HepG2 (cell line): ENCODE measurements around the gene PPP1R13B. TPM values are rescaled to one million over a fixed set of nuclear protein-coding genes. Genes with fewer than 3 reads are reported as not detected.
A peak's percentile ranks its signal among the peaks of the same experiment; 100 is the strongest.

Experiments used
- EP300 ChIP-seq, 3 experiments: sonication (generic) in 1 of 3; formaldehyde crosslinking in 1 of 3; IDR thresholded peaks; 2 replicates each; pipeline versions ENCODE4 v1.5.1 to v1.6.1; 2011 to 2020; ENCODE audit warnings: low read depth in 2 of 3, low read length in 2 of 3, borderline replicate concordance in 1 of 3, improper control_type of control experiment in 1 of 3, mild to moderate bottlenecking in 1 of 3, missing genetic modification reagents in 1 of 3, moderate library complexity in 1 of 3
- FIP1L1 ChIP-seq: fragments of 200-400 bp; formaldehyde crosslinking; IDR thresholded peaks from 2 replicates; pipeline ENCODE4 v1.6.1; 2018; ENCODE audit warnings: low read depth, mild to moderate bottlenecking, low read length, moderate library complexity, borderline replicate concordance; ENCODE audit not compliant: insufficient read depth
- GZF1 ChIP-seq: sonication (generic); formaldehyde crosslinking; IDR thresholded peaks from 2 replicates; pipeline ENCODE4 v1.5.1; 2020; ENCODE audit warnings: mild to moderate bottlenecking, missing genetic modification reagents
- MBD4 ChIP-seq: IDR thresholded peaks from 2 replicates; pipeline ENCODE4 v1.6.1; 2012; ENCODE audit warnings: low read length, inconsistent platforms, borderline replicate concordance
- RFX5 ChIP-seq: IDR thresholded peaks from 2 replicates; pipeline ENCODE4 v1.6.1; 2011; ENCODE audit warnings: low read depth, low read length, improper control_type of control experiment
- SETDB1 ChIP-seq: sonication (generic); formaldehyde crosslinking; IDR thresholded peaks from 2 replicates; pipeline ENCODE4 v1.5.1; 2020; ENCODE audit warnings: missing genetic modification reagents, mild to moderate bottlenecking, borderline replicate concordance
- SMAD1 ChIP-seq: sonication (generic); formaldehyde crosslinking; IDR thresholded peaks from 2 replicates; pipeline ENCODE4 v1.4.0; 2020; ENCODE audit warnings: missing genetic modification reagents, low read depth, mild to moderate bottlenecking, borderline replicate concordance
- ZNF205 ChIP-seq: IDR thresholded peaks from 2 replicates; pipeline ENCODE4 v1.6.1; 2018; ENCODE audit warnings: missing biosample characterization, missing genetic modification reagents
- ZNF510 ChIP-seq: sonication (generic); formaldehyde crosslinking; IDR thresholded peaks from 2 replicates; pipeline ENCODE4 v1.4.0; 2020; ENCODE audit warnings: low read depth, mild to moderate bottlenecking, missing genetic modification reagents
- ZNF549 ChIP-seq: sonication (generic); formaldehyde crosslinking; IDR thresholded peaks from 2 replicates; pipeline ENCODE4 v1.5.0; 2020; ENCODE audit warnings: missing genetic modification reagents
- ZNF768 ChIP-seq: sonication (generic); formaldehyde crosslinking; IDR thresholded peaks from 2 replicates; pipeline ENCODE4 v1.4.0; 2020; ENCODE audit warnings: missing genetic modification reagents
- ZNF781 ChIP-seq: sonication (generic); formaldehyde crosslinking; IDR thresholded peaks from 2 replicates; pipeline ENCODE4 v1.5.1; 2020; ENCODE audit warnings: borderline replicate concordance, mild to moderate bottlenecking, missing genetic modification reagents; ENCODE audit errors: not compliant biosample characterization
- ZNF883 ChIP-seq: sonication (generic); formaldehyde crosslinking; IDR thresholded peaks from 2 replicates; pipeline ENCODE4 v1.5.1; 2020; ENCODE audit warnings: mild to moderate bottlenecking, missing genetic modification reagents; ENCODE audit errors: not compliant biosample characterization
- polyA plus RNA-seq, 8 experiments: library from polyadenylated mRNA; depleted of rRNA in 3 of 8; stranded (reverse) in 7 of 8; unstranded in 1 of 8; fragments of >200 nt; fragmentation: Illumina TruSeq in 4 of 8; extraction: Trizol in 4 of 8; gene quantifications; 2 replicates each; pipeline versions ENCODE4 v1.2.1 to v1.2.3, GENCODE V29; 2011 to 2016; ENCODE audit warnings: low read depth in 4 of 8, missing spikeins in 1 of 8, mixed read lengths in 1 of 8; ENCODE audit not compliant: insufficient read depth in 1 of 8
- total RNA-seq, 5 experiments: library from RNA; depleted of rRNA; stranded (reverse); fragments of >200 nt; fragmentation: Illumina TruSeq; extraction: Trizol; gene quantifications; 2 replicates each; pipeline ENCODE4 v1.2.3, GENCODE V29; 2016; ENCODE audit warnings: low read depth in 1 of 5
- TF ChIP-seq, protein P1 (sequence below): IDR thresholded peaks from 2 replicates; pipeline ENCODE4 v1.6.1; 2012; ENCODE audit warnings: low read length, improper control_type of control experiment
- TF ChIP-seq, protein P2 (sequence below): IDR thresholded peaks from 2 replicates; pipeline ENCODE4 v1.6.1; 2012; ENCODE audit warnings: low read depth, low read length, improper control_type of control experiment
- TF ChIP-seq, protein P3 (sequence below): sonication (generic); formaldehyde crosslinking; IDR thresholded peaks from 2 replicates; pipeline ENCODE4 v1.5.0; 2020; ENCODE audit warnings: missing genetic modification reagents
- TF ChIP-seq, protein P4 (sequence below): sonication (generic); formaldehyde crosslinking; IDR thresholded peaks from 2 replicates; pipeline ENCODE4 v1.4.0; 2020; ENCODE audit warnings: missing genetic modification reagents, borderline replicate concordance
- TF ChIP-seq, protein P5 (sequence below): sonication (generic); formaldehyde crosslinking; IDR thresholded peaks from 2 replicates; pipeline ENCODE4 v1.5.0; 2020; ENCODE audit warnings: mild to moderate bottlenecking, low read depth, missing genetic modification reagents, borderline replicate concordance

The PPP1R13B gene
- total and polyA plus RNA-seq, 2 of the 13 experiments (the other 11 are each of a cell fraction or from before 2014, with no cell fraction given), result 4.6 to 9.4 TPM

DNA sequence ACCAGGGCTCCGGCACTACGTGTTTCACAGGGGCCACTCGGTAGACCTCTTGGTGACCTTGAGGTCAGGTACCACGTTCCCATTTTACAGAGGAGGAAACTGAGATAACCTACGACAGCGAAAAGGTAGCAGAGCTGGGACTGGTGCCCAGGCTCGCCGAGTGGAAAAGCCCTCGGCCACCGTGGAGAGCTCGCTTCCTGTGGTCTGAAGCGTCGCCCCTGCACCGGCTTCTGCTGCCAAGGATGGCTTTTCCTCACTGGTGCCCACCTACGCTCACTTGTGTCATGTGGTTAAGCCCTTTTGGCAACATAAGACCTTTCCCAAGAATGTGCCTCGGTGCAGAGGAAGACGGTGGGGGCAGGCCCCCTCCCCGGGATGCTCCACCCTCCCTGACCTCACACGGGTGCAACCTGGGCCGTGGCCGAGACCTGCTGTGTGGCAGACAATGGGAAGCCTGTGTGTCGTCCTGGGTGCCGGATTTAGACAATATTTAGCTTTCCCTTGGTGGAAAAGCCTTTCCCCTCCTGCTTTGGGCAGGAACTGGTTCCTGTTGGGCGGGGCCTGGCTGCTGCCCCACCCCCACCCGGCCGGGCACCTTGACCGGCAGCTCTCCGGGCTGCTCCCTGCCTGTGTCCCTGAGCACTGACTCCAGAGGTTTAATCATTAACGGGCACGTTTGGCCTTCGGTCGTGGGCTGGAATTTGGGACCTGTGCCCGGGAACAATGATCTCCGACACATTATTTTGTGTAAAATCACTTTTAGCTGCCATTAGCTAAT, 32.4 kb upstream of the PPP1R13B start (continued):
- no peak for TF ChIP-seq ZNF883 (CRISPR knock-in tag)
- TF ChIP-seq ZNF549 (CRISPR knock-in tag), result no peak
- TF ChIP-seq SETDB1, result no peak
- TF ChIP-seq, protein P1, sequence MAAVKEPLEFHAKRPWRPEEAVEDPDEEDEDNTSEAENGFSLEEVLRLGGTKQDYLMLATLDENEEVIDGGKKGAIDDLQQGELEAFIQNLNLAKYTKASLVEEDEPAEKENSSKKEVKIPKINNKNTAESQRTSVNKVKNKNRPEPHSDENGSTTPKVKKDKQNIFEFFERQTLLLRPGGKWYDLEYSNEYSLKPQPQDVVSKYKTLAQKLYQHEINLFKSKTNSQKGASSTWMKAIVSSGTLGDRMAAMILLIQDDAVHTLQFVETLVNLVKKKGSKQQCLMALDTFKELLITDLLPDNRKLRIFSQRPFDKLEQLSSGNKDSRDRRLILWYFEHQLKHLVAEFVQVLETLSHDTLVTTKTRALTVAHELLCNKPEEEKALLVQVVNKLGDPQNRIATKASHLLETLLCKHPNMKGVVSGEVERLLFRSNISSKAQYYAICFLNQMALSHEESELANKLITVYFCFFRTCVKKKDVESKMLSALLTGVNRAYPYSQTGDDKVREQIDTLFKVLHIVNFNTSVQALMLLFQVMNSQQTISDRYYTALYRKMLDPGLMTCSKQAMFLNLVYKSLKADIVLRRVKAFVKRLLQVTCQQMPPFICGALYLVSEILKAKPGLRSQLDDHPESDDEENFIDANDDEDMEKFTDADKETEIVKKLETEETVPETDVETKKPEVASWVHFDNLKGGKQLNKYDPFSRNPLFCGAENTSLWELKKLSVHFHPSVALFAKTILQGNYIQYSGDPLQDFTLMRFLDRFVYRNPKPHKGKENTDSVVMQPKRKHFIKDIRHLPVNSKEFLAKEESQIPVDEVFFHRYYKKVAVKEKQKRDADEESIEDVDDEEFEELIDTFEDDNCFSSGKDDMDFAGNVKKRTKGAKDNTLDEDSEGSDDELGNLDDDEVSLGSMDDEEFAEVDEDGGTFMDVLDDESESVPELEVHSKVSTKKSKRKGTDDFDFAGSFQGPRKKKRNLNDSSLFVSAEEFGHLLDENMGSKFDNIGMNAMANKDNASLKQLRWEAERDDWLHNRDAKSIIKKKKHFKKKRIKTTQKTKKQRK, result no peak
- TF ChIP-seq ZNF768 (CRISPR knock-in tag), result peak; percentile 71; the same call in 1 of the 2 replicates
- no peak for TF ChIP-seq SMAD1 (CRISPR knock-in tag)
- peak; percentile 93; the same call in 1 of the 2 replicates for TF ChIP-seq FIP1L1
- TF ChIP-seq GZF1 (CRISPR knock-in tag), result no peak
- TF ChIP-seq, protein P2, sequence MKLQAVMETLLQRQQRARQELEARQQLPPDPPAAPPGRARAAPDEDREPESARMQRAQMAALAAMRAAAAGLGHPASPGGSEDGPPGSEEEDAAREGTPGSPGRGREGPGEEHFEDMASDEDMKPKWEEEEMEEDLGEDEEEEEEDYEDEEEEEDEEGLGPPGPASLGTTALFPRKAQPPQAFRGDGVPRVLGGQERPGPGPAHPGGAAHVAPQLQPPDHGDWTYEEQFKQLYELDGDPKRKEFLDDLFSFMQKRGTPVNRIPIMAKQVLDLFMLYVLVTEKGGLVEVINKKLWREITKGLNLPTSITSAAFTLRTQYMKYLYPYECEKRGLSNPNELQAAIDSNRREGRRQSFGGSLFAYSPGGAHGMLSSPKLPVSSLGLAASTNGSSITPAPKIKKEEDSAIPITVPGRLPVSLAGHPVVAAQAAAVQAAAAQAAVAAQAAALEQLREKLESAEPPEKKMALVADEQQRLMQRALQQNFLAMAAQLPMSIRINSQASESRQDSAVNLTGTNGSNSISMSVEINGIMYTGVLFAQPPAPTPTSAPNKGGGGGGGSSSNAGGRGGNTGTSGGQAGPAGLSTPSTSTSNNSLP, result peak; percentile 57; the same call in 1 of the 2 replicates
- TF ChIP-seq, protein P3, sequence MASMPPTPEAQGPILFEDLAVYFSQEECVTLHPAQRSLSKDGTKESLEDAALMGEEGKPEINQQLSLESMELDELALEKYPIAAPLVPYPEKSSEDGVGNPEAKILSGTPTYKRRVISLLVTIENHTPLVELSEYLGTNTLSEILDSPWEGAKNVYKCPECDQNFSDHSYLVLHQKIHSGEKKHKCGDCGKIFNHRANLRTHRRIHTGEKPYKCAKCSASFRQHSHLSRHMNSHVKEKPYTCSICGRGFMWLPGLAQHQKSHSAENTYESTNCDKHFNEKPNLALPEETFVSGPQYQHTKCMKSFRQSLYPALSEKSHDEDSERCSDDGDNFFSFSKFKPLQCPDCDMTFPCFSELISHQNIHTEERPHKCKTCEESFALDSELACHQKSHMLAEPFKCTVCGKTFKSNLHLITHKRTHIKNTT (CRISPR knock-in tag), result no peak
- no peak for TF ChIP-seq ZNF781
- TF ChIP-seq, protein P4, sequence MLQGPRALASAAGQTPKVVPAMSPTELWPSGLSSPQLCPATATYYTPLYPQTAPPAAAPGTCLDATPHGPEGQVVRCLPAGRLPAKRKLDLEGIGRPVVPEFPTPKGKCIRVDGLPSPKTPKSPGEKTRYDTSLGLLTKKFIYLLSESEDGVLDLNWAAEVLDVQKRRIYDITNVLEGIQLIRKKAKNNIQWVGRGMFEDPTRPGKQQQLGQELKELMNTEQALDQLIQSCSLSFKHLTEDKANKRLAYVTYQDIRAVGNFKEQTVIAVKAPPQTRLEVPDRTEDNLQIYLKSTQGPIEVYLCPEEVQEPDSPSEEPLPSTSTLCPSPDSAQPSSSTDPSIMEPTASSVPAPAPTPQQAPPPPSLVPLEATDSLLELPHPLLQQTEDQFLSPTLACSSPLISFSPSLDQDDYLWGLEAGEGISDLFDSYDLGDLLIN (CRISPR knock-in tag), result no peak
- TF ChIP-seq EP300 (IDR thresholded peaks at IDR 0.05; ENCODE audit: low read depth in 2 of 2, low read length in 2 of 2), result peak in 1 of 2 experiments; percentile 50; a peak in 3 of 4 replicates
- TF ChIP-seq EP300 (CRISPR knock-in tag; IDR thresholded peaks at IDR 0.05; ENCODE audit: borderline replicate concordance), result peak; percentile 77; the same call in 1 of the 2 replicates
- TF ChIP-seq, protein P5, sequence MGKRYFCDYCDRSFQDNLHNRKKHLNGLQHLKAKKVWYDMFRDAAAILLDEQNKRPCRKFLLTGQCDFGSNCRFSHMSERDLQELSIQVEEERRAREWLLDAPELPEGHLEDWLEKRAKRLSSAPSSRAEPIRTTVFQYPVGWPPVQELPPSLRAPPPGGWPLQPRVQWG (CRISPR knock-in tag), result no peak
- TF ChIP-seq MBD4, result no peak
- 0 out of 2 replicates have a peak, but pooled peaks have one; percentile 72 for TF ChIP-seq ZNF205 (CRISPR knock-in tag)
- no peak for TF ChIP-seq ZNF510 (CRISPR knock-in tag)
- 0 out of 2 replicates have a peak, but pooled peaks have one; percentile 20 for TF ChIP-seq RFX5
